NCI-H2029 (cell line): ENCODE measurements around the gene ZNF749.

Experiments used
- DNase-seq: peaks from one replicate; lab custom pipeline; 2025; lab: John Stamatoyannopoulos, UW

Gene ZNF749

GRCh38 chr19:57435062-57435978 is at the start of gene ZNF749:
Gene ZNF749 (plus strand): TSS chr19:57435325. CDS start chr19:57435579, 254 bp downstream.
- DNase-seq: peak; percentile 98

DNA sequence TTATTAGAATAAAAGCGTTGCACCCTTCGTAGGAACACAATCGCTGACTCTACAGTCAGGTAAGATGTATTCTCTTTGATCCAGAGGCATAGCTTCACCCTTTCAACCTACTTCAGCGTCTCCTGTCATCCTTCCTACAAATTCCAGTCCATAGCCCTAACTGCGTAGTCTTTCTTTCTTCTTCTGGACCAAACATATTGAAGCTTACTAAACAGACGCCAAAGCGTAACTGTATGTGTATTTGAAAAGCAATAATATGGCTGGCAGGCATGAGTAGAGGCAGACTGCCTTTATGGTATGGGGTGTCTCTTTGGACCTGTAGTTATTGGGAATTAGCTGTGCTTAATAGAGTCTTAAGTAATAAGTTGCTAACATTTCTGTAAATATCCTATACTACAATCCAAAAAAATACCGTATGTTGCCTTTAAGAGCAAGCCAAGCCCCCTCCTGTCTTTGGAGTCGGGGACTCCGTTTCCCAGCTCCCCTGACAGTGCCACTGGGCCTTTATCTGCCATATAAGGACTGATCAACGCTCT is 45.9 kb upstream of the ZNF749 start:
- no peak for DNase-seq

DNA sequence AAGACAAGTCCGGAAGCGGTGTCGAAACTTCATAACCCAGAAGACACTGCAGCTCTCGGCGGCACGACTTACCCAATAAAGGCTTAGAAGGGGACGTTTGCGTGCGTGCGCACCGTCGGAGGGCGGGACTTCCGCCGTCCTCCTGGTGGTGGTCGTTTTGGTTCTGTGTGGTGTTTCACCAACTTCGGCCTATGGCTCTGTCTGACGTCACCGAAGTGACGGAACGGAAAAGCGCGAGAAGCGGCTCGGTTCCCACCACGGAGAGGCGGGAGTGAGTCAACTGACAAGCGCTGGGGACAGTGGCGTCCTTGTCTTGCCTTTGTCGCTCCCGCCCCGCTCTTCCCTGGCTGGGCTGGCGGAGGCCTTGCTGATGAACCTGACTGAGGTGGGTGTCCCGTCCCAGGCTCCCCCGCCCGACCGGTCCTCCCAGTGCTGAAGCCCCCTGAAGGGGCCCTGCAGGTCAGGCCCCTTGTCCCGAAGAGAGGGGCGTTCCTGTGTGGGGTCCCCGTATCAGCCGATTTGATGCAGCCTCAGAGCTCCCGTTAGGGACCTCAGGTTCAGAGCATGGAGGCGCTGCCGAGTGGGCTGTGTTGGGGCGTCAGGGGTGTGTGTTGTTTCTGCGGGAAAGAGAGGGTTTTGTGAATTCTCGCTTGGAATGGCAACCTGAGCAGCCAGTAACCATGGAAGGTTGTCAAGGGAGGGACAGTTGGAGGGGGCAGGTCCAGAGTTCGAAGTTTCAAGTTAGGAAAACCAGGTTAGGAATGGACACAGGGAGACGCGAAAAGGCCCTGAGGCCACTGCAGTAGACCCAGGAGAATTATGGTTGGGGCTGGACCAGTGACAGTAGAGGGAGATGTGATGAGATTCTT is 45.2 kb upstream of the ZNF749 start, which contains the start of gene ZNF548:
Gene ZNF548, plus strand, starts transcription at position 125 of the 869 bp plus-strand sequence. Its CDS starts 246 bp downstream, at position 371.
- DNase-seq: peak; percentile 98

DNA sequence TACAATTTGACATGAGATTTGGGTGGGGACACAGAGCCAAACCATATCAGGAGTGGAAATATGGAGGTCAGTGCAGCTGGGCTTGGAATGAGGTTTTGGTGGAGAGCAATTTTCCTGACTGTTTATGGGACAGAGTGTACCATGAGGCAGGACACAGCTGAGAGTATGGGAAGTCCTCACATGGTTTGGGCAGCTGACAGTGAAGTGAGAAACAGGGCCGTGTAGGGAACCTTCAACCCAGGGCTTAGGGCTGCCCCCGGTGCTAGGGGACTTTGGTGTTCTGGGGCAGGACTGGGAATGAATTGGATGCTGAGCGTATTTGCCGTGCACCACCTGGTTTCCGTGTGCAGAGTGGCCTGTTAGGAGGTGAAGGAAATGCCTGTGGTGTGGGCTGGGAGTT is 39.4 kb upstream of the ZNF749 start:
- DNase-seq: no peak

DNA sequence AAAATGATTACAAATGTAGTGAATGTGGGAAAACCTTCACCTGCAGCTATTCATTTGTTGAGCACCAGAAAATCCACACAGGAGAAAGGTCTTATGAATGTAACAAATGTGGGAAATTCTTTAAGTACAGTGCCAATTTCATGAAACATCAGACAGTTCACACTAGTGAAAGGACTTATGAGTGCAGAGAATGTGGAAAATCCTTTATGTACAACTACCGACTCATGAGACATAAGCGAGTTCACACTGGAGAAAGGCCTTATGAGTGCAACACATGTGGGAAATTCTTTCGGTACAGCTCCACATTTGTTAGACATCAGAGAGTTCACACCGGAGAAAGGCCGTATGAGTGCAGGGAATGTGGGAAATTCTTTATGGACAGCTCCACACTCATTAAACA is 36.3 kb upstream of the ZNF749 start:
- DNase-seq: no peak

GRCh38 chr19:57403737-57404563 is 31.2 kb upstream of the ZNF749 start:
- DNase-seq: no peak

GRCh38 chr19:57406516-57407123 is 28.5 kb upstream of the ZNF749 start:
- peak; percentile 51 for DNase-seq

DNA sequence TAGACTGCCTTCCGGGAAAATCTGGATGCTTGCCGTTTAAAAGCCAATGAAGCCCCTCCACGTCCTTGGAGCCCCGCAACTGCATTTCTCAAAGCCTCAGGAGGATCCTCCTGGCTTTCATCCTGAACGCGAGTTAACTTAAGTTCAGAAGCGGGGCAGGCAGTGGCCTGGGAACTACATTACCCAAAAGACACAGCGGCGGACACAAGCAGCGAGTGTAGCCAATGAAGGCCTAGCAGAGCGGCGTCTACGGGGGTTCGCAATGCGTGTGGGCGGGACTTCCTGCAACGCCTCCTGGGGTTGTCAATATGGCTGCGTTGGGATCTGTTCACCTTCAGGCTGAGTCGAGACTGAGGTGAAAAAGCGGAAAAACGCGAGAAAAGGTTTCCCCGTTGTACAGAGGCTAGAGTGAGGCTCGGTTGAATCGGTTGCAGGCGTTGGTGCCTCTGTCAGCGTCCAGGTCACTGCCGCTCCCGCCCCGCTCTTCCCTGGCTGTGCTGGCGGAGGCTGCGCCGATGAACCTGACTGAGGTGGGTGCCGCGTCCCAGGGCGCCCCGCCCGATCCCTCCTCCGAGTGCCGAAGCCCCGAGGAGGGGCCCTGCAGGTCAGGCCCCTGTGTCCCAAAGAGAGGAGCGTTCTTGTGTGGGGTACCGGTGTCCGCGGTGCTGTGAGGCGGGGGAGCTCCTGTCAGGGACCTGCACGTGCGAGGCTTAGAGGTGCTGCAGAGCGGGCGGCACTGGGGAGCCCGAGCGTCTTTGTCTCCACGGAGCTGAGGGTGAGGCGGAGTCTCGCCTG is 24.1 kb upstream of the ZNF749 start, which contains the start of gene ZNF17:
Gene ZNF17, plus strand, starts transcription at position 285 of the 795 bp plus-strand sequence. CDS start 2,455 bp downstream, outside the sequence.
- peak; percentile 90 for DNase-seq

DNA sequence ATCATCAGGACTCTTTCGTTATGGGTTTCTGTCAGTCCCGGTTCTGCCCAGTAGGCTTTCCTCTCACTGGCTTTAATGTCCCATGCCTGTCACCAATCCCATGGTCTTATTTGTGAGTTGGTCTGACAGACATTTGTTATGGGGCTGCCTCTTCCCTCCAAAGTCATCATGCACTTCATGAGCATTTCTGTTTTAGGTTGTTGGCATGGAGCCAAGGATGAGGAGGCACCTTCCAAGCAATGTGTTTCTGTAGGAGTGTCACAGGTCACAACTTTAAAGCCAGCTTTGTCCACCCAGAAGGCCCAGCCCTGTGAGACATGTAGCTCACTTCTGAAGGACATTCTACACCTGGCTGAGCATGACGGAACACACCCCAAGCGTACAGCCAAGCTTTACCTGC is 15.7 kb upstream of the ZNF749 start:
- no peak for DNase-seq

- no peak for DNase-seq
These were observed 14.1 kb upstream of the ZNF749 start for GRCh38 chr19:57421037-57421436.

DNA sequence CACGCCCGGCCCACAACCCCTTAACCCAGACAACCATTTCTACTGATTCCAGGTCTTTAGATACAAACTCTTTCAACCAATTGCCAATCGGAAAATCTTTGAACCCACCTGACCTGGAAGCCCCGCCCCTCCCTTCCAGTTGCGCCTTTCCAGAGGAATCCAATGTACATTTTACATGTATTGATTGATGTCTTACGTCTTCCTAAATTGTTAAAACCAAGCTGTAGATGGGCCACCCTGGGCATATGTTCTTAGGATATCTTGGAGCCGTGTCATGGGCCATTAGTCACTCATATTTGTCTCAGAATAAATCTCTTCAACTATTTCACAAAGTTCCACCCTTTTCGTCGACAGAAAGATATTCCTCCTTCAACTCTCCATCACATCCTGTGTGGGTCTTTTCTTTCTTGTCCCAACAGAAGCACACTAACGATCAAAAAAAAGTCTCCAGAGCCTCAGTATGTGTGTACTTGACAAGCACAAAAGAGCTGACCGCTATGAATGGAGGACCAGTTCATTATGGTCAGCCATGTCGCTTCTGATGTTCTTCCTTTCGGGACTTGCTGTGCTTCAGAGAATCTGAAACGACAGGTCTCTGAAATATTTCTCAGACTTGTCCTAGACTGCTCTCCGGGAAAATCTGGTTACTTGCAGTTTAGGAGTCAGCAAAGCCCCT is 601 bp upstream of the ZNF749 start:
- DNase-seq: no peak

GRCh38 chr19:57436417-57436816 is 1.3 kb downstream of the ZNF749 start:
- DNase-seq: no peak

DNA sequence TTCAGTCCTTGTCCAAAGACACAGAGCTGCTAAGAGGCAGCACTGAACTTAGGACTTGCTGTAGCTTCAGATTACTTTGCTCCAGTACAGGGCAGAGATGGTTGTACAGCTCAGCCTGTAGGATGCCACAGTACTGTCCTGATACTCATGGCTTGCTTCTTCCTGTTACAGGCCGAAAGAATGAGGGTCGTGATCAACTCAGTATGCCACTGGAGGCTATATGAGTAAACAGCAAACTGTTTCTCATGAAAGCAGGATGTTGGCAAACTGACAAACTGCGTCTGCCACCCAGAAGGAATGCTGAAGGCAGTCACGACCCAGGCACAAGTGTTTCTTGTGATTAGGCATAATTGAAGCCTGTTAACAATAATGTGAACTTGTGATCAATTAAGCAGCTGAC is 2.8 kb downstream of the ZNF749 start:
- no peak for DNase-seq

DNA sequence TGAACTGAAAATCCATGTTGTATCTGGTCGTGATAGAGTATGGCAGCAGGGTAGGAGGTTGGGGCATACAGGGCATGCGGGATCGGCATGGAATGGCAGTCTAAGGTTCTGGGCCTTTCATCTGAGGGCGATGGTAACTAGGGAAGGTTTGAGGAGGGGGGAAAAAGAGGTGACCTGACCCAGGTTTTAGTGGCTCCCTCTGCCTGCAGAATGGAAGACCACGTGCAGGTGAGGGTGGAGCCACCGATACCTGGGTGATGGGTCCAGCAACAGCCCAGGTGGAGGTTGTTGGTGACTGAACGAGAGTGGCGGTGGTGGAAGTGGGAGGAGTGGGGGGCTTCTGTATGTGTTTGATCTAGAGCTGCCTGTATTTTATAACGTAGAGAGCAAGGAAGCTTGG is 3.8 kb downstream of the ZNF749 start:
- DNase-seq: no peak

GRCh38 chr19:57441979-57442752 is 7.0 kb downstream of the ZNF749 start:
- no peak for DNase-seq

DNA sequence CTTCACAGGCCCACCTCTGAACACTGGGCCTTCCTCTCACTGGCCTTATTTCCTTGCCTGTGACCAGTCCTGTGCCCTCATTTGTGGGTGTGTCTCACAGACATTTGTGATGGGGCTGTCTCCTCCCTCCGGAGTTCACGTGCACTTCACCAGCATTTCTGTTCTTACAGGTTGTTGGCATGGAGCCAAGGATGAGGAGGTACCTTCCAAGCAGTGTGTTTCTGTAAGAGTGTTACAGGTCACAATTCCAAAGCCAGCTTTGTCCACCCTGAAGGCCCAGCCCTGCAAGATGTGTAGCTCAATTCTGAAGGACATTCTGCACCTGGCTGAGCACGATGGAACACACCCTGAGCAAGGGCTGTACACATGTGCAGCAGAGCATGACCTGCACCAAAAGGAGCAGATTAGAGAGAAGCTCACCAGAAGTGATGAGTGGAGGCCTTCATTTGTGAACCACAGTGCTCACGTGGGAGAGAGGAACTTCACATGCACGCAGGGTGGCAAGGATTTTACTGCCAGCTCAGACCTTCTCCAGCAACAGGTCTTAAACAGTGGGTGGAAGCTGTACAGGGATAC is 8.1 kb downstream of the ZNF749 start:
- DNase-seq: no peak

GRCh38 chr19:57452307-57452706 is 17.2 kb downstream of the ZNF749 start:
- DNase-seq: no peak

DNA sequence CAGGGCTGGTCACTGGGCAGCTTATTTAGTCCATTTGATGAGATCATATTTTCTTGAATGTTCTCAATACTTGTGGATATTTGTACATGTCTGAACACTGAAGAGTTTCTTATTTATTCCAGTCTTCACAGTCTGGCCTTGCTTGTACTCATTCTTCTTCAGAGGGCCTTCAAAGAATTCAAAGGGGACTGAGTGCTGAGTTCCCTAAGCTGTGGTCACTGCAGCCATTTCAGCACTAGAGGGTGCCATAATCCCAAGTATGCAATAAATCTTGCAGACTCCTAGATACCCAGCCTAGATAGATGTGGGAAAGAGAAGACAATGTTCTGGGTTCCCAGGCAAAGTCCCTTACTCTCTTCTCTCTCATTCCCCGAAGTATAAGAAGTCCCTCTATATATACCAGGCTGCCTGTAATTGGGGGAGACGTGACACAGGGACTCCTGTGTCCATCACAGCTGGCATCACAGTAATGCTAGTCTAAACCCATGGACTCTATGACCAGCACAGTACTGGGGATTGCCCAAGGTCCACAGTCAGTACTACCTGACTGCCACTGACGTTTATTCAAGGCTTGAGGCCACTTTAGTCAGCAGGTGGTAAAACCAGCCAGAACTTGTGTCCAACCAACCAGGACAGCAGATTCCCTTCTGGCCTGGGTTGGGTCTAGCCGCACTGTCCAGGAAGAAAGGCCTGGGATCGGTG is 30.7 kb downstream of the ZNF749 start:
- peak; percentile 2 for DNase-seq
